ENCODE measurements around the gene PCSK5.

- TF ChIP-seq POLR2A (IDR thresholded peaks at IDR 0.05) (no peak), CTCF (IDR thresholded peaks at IDR 0.05 in 8 of 11, conservative IDR thresholded peaks at IDR 0.05 in 3 of 11) (no peak)
Observed at GRCh38 chr9:76338418-76338817, 447.9 kb downstream of the PCSK5 start.
